Neural cell (in vitro differentiated cells): ENCODE measurements around the gene CHL1.

Experiments
- EP300 ChIP-seq: fragments of 450-650 bp; conservative IDR thresholded peaks from 2 replicates; pipeline ENCODE4 v1.6.1; 2014; ENCODE audit warnings: antibody characterized with exemption, mild to moderate bottlenecking, moderate library complexity; ENCODE audit not compliant: poor library complexity, severe bottlenecking
- EZH2 ChIP-seq: fragments of 200-600, 300-800 bp; shearing (Covaris generic), sonication (generic); IDR thresholded peaks from 2 replicates; pipeline ENCODE4 v1.6.1; 2014; ENCODE audit warnings: antibody characterized with exemption, low read length, borderline replicate concordance, mild to moderate bottlenecking; ENCODE audit not compliant: insufficient read depth, poor library complexity, severe bottlenecking
- MXI1 ChIP-seq: fragments of 450-650 bp; conservative IDR thresholded peaks from 2 replicates; pipeline ENCODE4 v1.6.1; 2014; ENCODE audit warnings: antibody characterized with exemption, mild to moderate bottlenecking; ENCODE audit not compliant: poor library complexity, severe bottlenecking
- TF ChIP-seq, protein P1 (sequence below): fragments of 450-650 bp; IDR thresholded peaks from 2 replicates; pipeline ENCODE4 v1.5.1; 2014; ENCODE audit warnings: antibody characterized with exemption, mild to moderate bottlenecking, moderate library complexity; ENCODE audit not compliant: poor library complexity, severe bottlenecking

DNA sequence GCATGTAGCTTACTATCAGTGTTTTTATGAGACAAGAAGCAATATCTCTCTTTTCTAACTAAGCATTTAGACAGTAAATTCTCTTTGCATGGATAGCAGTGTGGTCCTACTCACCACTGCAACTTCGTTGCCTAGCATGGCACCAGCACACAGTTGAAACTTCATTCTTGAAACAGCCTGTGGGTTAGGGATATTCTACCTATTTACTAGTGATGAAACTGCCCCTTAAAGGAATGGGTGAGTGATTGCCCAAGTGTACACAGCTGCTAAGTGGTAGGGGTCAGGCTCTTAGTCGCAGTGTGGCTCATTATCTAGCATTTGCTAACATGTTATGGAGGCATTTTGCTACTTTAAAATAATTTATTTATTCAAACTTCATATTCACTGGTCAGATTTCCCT, 78.4 kb downstream of the CHL1 start:
- TF ChIP-seq EP300 (no peak), MXI1 (no peak), EZH2 (no peak)
- TF ChIP-seq, protein P1, sequence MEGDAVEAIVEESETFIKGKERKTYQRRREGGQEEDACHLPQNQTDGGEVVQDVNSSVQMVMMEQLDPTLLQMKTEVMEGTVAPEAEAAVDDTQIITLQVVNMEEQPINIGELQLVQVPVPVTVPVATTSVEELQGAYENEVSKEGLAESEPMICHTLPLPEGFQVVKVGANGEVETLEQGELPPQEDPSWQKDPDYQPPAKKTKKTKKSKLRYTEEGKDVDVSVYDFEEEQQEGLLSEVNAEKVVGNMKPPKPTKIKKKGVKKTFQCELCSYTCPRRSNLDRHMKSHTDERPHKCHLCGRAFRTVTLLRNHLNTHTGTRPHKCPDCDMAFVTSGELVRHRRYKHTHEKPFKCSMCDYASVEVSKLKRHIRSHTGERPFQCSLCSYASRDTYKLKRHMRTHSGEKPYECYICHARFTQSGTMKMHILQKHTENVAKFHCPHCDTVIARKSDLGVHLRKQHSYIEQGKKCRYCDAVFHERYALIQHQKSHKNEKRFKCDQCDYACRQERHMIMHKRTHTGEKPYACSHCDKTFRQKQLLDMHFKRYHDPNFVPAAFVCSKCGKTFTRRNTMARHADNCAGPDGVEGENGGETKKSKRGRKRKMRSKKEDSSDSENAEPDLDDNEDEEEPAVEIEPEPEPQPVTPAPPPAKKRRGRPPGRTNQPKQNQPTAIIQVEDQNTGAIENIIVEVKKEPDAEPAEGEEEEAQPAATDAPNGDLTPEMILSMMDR = no peak
